CD4-positive, alpha-beta T cell treated with Interferon gamma for 1 hour (primary cell): ENCODE results near the gene EGR1.

ENCODE experiments used
- DNase-seq: peaks from one replicate; pipeline ENCODE4 v3.0.0-alpha.2; 2020

EGR1 gene

DNA sequence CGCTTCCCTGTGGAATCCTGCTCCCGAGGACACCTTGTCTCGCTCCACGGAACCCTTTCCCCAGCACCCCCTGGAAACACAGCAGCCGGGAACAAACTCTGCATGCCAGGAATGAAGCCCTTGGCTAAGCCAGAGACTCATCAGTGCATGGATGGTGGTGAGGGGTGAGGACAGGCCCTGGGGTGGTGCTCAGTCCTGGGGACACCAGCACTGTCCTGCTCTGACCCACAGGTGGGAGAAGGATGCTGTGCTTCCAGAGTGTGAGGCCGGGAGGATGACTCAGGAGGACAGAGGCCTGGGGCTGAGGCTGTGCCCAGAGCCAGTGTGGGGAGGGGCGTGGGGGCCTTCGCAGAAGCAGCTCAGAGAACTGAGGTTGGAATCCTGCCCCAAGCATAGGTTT is 11.2 kb upstream of the EGR1 start:
- DNase-seq, result no peak

DNA sequence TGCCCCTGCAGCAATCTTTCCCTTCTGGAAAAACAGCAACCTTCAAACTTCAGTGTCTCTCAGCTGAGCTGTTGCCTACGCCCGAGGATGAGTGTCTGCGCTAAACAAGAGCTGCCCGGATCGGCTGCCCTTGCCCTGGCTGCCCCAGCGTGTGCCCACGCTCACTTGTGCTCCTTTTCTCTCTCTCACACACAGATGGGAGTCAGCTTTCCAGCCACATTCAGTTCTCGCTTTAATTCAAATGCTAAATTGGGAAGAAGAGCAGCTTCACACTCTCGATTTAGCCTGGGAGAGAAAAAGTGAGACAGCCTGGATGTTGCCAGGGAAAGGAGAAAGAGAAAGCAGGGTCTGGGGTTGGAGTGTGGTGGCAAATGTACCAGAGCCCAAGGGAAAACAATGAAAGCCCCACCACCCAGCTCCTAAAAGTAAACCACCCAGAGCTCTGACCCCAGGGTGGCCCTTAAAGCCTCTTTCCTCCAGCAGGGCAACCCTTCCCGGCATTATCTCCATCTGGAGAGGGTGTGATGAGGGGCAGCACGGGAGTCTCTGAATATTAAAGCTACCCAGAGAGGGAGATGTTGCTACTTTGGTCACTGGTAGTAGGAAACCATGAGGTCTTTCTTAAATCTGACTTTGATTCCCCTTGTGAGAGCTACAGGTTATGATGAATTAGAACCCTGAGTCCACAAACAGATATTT is 9.9 kb upstream of the EGR1 start:
- no peak for DNase-seq

DNA sequence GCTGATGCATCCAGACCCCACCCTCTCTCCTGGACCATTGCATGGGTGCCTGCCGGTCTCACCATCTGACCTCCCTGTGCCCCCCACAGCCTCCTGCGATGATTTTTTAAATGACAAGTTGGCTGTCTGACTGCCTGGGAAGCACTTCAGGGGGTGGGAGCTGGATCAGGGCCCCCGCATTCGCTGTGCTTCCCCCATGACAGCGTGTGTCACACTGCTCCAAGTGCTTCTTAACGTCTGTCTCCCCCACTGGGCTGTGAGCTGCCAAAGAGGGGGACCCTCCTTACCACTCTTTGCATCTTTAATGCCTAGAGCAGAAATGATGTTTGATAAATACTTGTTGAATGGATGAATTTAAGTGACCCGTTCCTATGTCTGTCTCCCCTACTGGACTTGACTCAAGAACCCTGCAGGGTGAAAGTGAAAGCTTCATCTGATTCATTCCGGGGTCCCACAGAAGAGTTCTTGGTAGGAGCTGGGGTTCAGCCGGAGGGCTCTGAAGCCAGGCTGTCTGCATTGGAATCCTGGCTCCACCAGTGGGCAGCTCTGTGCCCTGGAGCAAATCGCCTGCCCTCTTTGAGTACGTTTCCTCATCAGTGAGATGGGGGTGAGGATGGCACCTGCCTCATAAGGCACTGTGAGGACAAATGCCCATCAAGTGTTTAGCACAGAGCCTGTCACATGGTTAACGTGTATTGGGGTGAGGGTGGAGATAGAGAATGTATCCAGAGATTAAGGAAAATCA is 7.6 kb upstream of the EGR1 start:
- no peak for DNase-seq

DNA sequence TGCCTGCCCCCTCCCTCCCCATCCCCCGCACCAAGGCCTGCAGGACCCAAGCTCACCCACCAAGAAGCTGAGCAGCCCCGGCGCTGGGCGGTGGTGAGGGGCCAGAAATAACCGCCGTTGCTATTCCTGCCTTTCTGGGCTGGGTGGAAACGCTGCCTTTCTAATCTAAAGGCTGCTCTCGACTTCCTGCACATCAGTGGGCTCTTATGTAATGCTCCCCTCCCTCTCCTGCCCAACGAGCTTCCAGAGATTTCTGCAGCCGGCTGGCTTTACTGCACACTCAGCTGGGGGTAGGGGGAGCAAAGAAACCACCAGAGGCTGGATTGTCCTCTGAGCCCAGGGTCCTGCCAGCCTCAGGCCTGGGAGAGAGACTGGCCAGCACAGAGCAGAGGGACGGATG is 6.9 kb upstream of the EGR1 start:
- no peak for DNase-seq

DNA sequence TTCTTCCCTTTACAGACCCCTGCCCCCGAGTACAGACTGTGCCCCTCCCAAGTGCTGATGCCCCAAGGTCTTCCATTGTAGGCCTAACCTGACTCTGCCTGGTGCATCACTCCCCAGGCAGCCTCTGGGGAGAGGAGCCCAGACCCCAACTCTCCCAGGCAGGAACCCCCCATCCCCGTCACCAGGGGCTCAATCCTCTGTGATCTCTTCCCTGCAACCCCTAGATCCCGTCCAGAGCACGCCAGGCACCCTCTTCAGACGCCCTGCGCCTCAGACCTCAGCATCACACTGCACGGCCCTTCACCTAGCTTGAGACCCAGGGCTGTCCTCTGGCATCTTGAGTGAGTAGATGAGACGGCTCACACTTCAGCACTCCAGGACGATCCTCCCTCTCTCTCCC is 6.4 kb upstream of the EGR1 start:
- no peak for DNase-seq

DNA sequence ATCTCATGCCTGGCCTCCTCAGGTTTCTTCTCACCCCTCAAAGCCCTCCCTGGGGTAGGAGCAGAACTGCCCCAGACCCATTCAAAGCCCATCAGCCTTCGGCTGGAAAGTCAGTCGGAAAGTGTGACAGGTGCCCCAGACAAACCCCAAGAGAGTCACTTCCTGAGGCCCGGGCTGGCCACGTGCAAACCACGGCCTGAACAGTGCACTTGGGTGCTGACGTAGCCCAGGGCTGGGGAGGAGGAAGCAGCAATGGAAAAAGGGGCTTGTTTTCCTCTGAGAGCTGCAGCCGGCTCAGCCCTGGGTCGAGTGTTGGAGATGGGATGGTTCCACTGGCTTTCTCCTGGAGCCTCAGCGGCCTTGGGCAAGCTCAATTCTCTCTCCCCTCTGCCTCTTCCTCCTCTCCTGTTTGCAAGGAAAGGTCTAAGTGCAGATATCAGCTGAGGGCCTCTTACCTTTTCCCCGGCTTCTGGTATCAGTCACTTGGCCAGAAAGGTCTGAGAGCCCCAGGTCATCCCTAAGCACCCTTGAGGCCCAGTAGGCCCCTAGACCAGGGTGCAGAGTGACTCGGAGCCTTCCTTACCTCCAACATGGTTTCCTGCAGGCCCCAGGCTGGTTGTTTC is 5.9 kb upstream of the EGR1 start:
- DNase-seq, result peak; percentile 83

DNA sequence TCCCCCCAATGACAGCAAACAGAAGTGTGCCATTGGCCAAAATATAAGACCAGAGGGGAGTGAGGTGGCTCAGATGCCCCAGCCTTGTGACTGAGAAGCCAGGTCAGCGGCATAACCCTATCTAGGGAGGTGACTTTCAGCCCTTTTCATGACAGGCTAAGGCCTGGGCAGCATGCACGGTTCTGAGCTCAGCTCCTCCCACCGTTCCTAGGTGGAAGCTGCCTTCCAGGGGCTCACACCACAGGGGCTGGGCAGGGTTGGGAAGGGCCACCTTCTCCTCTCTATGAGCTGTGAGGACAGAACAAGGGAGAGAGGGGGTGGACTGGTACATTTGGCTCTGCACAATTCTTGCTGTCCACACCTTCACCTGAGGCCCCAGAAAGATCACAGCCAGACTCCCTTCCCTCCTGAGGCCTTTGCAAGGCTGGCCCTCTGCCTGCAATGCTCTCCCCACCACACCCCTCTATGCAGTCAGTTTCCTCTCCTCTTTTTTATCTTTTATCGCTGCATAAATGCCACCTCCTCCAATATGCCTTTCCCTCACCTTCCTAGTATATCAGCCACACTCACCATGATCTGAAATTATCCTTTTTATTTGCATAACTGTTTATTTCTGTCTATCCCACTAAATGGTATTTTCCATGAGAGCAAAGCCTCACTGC is 5.1 kb upstream of the EGR1 start:
- DNase-seq, result no peak

DNA sequence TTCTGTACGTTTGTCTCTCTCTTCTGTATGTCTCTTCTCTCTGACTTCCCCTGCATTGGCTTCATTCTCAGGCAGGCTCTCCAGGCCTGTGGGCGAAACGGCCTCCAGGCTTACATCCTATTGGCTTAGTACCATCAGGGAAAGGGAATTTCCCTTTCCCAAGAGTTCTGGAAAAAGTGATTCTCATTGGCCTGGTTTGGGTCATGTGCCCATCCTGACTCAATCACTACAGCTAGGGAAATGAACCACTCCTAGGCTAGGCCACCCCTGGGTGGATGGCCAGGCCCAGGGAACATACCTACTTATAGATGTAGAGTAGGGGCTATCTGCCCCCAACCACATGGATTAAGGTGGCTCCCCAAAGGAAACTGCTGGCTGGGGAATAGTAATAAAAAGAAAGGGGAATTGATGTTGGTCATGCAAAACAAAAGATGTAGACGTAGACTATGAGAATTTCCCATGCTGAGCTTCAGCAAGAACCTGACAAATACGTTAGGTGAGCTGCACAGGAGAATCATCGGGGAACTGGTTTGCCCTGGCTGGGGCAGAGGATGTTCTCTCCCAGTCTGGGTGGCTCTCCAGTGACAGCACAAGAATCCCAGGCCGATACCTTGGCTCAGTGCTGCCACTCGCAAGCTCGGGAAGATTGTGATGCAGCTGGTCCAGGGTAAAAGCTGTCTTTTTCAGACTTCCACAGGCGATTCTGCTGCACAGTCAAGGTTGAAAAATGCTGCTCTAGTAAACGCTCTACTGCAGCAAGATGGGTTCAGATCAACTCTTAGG is 3.7 kb upstream of the EGR1 start:
- no peak for DNase-seq

DNA sequence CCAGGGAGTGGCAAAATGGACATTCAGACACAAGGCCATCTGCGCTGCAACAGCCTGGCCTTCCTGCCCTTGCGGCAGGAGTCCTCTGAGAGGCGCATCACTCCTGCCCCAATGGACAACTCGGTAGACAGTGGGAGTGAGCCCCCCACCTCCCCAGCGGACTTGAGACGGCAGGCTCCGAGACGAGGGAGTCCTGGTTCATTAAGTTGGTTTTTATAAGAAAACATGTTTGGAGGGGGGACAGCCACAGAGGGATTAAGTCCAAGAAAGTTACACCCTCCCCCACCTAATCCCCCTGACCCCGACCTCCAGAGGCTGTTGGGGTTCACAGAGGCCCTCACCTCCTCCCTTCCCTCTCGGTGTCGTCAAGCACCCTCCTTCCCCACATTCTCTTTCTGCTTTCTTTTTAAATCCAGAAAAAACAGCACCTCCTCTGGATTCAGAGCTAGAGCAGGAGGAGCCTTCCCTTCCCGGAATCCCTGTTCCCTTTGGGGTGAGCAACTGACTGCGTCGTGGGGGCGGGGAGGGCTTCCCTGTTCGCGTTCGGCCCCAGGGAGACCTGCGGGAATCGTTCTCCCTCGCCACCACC is 1.8 kb upstream of the EGR1 start:
- DNase-seq, result no peak

DNA sequence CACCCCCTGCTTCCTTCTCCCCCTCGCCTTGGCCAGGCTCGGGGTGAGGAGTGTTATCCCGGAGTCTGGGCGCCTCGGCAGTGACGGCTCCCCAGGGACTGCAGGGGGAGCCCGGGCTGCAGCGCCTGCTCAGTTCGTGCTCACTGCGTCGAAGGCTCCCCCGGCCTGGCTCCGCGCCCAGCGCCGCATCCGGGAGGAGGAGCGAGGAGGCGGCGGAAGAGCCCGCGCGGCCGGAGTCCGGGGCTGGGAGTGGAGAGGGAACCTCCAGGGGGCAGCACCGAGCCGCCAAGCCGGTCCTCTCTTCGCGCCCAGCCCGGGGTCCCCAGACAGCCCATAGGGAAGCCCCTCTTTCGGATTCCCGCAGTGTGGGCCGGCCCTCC is 1.3 kb upstream of the EGR1 start:
- DNase-seq, result peak; percentile 94

DNA sequence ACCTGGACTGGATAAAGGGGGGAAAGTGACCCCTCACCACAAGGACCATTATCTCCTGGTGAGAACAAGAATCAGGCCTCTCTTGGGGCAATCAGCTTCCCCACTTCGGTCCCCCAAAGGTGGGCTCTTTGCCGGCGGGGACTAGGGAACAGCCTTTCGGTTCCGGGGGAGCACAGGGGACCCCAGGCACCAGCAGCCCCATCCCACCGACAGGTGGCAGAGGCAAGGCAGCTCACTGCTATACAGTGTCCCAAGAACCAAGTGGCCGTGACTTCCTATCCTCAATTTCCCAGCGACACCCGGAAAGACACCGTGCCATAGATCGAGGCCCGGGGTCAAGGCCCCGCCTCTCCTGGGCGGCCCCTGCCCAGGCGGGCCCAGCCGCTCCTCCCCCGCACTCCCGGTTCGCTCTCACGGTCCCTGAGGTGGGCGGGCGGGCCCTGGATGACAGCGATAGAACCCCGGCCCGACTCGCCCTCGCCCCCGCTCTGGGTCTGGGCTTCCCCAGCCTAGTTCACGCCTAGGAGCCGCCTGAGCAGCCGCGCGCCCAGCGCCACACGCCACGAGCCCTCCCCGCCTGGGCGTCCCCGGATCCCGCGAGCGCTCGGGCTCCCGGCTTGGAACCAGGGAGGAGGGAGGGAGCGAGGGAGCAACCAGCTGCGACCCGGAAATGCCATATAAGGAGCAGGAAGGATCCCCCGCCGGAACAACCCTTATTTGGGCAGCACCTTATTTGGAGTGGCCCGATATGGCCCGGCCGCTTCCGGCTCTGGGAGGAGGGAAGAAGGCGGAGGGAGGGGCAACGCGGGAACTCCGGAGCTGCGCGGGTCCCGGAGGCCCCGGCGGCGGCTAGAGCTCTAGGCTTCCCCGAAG is 655 bp upstream of the EGR1 start:
- peak; percentile 96 for DNase-seq

DNA sequence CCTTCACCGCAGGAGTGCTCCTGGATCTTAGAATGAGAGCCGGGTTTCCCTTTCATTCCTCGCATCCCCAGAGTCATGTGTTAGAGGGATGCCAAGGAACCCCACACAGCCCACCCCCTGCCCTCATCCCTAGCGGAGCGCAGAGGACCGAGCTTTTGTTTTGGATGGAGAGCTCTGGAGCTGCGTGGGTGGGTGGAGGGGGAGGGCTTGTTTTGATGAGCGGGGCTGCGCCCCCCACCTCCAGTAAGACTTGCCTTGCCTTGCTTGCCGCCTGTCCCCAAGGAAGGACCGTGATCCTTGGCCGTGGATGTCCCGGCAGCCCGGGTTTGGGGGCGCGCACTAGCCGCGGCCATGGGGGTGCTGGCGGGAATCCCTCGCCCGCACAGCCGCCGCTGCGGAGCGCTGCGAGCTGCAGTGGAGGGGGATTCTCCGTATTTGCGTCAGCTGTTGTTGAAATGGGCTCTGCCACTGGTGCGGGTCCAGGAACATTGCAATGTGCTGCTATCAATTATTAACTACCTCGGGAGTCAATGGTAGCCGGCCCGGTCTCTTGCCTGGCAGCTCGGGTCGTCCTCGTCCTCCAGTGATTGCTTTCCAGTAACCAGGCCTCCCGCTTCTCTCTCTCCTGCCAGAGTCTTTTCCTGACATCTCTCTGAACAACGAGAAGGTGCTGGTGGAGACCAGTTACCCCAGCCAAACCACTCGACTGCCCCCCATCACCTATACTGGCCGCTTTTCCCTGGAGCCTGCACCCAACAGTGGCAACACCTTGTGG is 1.0 kb downstream of the EGR1 start:
- no peak for DNase-seq

DNA sequence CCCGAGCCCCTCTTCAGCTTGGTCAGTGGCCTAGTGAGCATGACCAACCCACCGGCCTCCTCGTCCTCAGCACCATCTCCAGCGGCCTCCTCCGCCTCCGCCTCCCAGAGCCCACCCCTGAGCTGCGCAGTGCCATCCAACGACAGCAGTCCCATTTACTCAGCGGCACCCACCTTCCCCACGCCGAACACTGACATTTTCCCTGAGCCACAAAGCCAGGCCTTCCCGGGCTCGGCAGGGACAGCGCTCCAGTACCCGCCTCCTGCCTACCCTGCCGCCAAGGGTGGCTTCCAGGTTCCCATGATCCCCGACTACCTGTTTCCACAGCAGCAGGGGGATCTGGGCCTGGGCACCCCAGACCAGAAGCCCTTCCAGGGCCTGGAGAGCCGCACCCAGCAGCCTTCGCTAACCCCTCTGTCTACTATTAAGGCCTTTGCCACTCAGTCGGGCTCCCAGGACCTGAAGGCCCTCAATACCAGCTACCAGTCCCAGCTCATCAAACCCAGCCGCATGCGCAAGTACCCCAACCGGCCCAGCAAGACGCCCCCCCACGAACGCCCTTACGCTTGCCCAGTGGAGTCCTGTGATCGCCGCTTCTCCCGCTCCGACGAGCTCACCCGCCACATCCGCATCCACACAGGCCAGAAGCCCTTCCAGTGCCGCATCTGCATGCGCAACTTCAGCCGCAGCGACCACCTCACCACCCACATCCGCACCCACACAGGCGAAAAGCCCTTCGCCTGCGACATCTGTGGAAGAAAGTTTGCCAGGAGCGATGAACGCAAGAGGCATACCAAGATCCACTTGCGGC is 1.8 kb downstream of the EGR1 start:
- DNase-seq, result peak; percentile 14

DNA sequence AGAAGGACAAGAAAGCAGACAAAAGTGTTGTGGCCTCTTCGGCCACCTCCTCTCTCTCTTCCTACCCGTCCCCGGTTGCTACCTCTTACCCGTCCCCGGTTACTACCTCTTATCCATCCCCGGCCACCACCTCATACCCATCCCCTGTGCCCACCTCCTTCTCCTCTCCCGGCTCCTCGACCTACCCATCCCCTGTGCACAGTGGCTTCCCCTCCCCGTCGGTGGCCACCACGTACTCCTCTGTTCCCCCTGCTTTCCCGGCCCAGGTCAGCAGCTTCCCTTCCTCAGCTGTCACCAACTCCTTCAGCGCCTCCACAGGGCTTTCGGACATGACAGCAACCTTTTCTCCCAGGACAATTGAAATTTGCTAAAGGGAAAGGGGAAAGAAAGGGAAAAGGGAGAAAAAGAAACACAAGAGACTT is 2.4 kb downstream of the EGR1 start:
- DNase-seq, result no peak

DNA sequence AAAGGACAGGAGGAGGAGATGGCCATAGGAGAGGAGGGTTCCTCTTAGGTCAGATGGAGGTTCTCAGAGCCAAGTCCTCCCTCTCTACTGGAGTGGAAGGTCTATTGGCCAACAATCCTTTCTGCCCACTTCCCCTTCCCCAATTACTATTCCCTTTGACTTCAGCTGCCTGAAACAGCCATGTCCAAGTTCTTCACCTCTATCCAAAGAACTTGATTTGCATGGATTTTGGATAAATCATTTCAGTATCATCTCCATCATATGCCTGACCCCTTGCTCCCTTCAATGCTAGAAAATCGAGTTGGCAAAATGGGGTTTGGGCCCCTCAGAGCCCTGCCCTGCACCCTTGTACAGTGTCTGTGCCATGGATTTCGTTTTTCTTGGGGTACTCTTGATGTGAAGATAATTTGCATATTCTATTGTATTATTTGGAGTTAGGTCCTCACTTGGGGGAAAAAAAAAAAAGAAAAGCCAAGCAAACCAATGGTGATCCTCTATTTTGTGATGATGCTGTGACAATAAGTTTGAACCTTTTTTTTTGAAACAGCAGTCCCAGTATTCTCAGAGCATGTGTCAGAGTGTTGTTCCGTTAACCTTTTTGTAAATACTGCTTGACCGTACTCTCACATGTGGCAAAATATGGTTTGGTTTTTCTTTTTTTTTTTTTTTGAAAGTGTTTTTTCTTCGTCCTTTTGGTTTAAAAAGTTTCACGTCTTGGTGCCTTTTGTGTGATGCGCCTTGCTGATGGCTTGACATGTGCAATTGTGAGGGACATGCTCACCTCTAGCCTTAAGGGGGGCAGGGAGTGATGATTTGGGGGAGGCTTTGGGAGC is 3.1 kb downstream of the EGR1 start:
- DNase-seq, result peak; percentile 25

DNA sequence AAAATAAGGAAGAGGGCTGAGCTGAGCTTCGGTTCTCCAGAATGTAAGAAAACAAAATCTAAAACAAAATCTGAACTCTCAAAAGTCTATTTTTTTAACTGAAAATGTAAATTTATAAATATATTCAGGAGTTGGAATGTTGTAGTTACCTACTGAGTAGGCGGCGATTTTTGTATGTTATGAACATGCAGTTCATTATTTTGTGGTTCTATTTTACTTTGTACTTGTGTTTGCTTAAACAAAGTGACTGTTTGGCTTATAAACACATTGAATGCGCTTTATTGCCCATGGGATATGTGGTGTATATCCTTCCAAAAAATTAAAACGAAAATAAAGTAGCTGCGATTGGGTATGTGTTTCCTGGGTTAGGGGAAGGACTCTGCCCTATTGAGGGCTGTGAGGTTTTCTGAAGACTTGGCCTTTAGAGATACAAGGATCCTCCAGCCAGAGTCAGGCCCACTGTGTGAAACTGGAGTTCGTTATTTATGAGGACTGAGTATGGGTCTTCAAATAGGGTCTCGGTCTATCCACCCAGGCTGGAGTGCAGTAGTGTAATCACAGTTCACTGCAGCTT is 3.8 kb downstream of the EGR1 start:
- no peak for DNase-seq

DNA sequence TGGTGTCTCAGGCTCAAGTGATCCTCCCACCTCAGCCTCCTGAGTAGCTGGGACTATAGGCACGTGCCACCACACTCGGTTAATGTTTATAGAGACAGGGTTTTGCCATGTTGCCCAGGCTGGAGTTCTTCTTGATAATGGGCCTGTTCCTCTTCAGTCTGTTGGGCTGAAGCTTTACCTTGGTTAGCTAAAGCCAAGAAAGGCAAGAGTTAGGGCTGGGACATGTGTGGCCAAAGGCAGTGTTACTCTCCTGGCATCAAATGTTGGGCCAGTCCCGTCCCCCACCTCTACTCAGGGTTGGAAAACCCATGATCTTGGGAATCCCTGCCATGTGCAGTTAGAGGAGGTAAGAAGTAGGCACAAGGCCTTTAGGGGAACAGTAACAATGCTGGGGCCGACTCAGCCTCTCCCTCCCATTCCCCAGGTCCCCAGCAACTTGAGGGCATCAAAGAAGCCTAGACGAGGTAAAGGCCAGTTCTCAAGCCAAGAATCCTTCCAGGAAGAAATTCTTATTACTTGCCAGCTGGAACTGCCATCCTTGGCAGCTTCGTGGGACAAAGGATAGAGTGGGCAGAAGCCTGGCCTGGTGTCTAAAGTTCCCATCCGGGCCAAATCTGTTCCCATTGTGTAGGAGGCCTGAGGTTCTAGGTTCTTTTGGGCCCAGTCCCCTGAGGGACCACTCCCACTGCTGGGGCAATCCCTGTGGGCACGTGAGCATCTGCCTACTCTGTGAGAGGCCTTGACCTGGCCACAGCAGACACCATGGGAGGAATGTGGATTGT is 4.5 kb downstream of the EGR1 start:
- peak; percentile 68 for DNase-seq
